Activated T-cell treated with anti-CD3 and anti-CD28 coated beads for 1 hour (primary cell): ENCODE measurements around the gene PTPRD.

Experiments
- DNase-seq: peaks from one replicate; pipeline ENCODE4 v3.0.0-alpha.2; 2020; ENCODE audit warnings: low read depth

PTPRD gene

GRCh38 chr9:8494571-8494970 is 2118.2 kb downstream of the PTPRD start:
- no peak for DNase-seq

DNA sequence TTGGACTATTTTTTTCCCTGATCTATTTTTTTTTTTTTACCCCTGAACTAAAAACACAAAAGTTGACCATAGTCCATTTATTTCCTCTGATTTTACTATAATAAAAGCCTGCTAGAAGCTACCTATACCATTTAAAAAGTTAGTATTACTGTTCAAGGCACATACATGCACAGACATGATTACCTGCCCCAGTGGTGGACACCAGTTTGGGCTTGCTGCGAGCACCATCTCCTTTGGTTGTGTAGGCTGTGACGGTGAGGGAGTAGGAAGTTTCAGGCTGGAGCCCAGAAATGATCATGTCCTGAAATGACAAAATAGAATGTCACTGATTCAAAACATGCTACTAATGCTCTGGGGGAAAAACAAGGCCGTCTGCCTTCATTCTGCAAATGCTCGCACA is 2120.1 kb downstream of the PTPRD start:
- DNase-seq, result no peak

GRCh38 chr9:8492024-8492423 is 2120.8 kb downstream of the PTPRD start:
- no peak for DNase-seq

- DNase-seq, result no peak
Measured at GRCh38 chr9:8491563-8491962, 2121.2 kb downstream of the PTPRD start.

DNA sequence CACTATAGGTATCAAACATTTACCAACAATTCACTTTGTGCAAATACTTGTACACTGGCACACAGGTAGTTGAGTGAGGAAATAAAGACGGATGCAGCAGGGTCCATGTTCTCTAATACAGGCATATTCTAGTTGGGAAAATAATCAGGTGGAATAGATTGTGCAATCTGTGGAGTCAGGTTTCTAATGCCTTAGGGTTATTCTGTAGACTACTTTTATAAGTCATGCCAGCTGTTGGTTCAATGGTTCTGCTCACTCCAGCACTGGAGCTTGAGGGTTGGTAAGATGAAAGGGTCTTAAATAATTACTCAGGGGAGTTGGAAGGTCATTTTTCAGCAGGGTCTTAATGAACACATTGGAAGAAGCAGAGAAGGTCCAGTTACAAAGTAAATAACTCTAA is 2123.0 kb downstream of the PTPRD start:
- DNase-seq, result no peak

DNA sequence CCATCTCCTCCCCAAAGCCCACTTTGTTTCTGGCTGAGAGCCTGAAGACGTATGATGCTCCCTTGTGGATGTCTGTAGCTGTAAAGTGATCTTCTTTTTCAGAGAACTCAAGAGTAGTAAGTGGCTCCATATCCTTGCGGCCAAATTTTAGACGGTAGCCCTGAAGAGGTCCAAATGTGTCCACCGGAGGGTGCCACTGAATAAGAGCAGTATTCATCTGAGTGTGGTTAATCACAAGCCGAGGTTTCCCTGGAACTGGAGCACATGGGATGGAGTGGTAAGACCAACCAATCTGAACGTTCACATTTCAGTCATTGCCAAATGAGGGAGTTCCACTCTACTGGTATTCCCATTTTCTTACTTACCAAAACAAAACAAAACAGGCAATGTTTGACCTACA is 2126.7 kb downstream of the PTPRD start:
- DNase-seq, result no peak

DNA sequence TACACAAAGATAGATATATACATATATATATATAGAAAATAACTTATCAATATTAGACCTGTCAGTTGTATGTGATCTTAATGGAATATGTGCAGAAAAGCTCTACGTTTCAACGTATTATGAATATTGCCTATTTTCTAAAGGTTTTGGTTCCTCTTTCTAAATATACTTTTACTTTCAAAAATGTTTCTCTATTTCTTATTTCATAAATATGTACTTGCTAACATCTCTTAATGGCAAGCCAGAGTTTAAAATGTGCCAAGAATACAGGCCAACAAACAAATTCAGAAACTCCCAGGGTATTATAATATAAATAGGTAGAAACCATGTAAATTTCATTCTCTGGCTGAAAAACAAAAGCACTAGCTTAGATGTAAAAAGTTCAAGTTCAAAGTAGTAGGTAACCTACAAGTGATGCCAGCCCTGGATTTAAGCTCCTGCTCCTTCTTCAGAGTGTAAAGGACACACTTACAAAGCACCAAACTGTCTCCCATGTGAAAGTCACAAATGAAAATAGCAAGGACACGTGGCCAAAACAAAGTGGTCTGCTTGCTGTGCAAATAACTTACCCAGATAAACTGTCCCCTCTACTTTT is 2128.1 kb downstream of the PTPRD start:
- DNase-seq, result no peak

GRCh38 chr9:8477450-8477849 is 2135.4 kb downstream of the PTPRD start:
- DNase-seq, result no peak

- no peak for DNase-seq
Measured at GRCh38 chr9:8474937-8475336, 2137.9 kb downstream of the PTPRD start.

DNA sequence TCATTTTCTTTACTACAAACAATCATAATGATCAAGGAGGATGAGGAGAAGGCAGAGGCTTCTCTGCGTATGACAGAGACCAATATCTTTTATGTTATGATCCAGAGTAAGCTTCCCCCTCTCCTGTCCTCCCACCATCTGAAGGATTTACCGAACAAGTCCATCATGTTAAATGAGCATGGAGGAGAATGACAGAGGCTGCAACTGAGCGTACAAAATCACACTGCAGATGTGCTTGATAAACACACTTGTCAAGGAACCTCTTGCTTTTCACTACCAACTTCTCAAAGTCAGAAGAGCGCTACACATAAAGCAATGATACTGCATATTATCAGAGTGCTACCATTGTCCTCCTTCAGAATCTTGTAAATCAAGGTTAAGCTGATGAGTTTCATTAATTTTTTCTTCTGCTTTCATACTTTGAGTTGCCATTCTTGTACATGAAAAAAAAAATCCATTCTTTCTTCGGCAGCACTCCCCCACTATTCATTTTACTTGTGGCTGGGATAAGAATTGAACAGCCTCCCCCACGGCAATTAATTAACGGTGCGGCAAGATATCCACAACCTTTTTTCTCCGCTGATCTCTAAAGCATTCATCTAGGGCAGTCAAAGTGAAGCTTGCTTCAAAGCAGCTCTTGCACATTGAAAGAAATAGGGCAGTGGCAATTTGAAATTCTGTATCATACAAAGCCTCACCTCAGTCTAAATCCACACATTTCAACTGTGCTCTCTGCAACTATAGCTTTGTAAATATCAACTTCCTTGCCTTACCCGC is 2139.4 kb downstream of the PTPRD start:
- DNase-seq, result no peak

- DNase-seq, result no peak
Measured at GRCh38 chr9:8468045-8468637, 2144.7 kb downstream of the PTPRD start.

GRCh38 chr9:8457816-8458215 is 2155.0 kb downstream of the PTPRD start:
- no peak for DNase-seq

DNA sequence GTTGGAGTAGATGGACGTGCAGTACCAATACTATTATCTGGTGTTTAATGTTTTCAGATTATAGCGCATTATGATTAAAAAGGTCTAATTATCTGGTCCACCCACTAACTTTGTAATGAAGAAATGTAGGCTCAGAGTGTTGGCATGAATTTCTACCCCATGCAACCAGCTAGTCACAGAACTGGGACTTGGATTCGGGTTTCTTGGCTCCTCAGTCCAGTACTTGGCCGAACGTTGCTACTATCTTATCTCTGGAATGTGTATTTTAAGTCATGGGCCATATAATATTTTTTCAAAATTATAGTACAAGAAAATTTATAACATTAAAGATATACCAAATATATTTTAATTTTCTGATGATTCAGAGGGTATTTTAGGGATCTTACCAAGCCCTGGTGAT is 2155.7 kb downstream of the PTPRD start:
- DNase-seq, result no peak

- no peak for DNase-seq
Measured at GRCh38 chr9:8456344-8456743, 2156.5 kb downstream of the PTPRD start.

GRCh38 chr9:8450810-8451545 is 2161.8 kb downstream of the PTPRD start:
- DNase-seq, result no peak

GRCh38 chr9:8448226-8448625 is 2164.6 kb downstream of the PTPRD start:
- no peak for DNase-seq

DNA sequence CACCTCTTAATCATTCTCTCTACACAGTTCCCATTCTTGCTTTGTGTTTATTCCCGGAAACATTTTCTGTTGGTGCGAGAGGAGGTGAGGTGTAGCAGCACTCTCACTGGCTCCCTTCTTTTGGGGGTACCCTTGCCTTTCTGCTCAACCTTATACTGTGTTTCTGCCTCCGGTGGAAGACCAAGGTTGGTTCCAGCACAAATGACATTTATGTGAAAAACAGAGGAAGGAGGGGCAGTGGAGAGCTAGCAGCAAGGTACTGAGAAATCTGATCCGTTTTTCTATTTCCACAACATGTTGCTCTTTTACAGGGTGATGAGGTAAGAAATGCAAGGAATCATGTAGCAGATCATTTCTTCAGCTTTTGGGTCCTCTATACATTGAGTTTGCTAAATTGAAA is 2165.2 kb downstream of the PTPRD start:
- no peak for DNase-seq

GRCh38 chr9:8437876-8438275 is 2174.9 kb downstream of the PTPRD start:
- no peak for DNase-seq

DNA sequence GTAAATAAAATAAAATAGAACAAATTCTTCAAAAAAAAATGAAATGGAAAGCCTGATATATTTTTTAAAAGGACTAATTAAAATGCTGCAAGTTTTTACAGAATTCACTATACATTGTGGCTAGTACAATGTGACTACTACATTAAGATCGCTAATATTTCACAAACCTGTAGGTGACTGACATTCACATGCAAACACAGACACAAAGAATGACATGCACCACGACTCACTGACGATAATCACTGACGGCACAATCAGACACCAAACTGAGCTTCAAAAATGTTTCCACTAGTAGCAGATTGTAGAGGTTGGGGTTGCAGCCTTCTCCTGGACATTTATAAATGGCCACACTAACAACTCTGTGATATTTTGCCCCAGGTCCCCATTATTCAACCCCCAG is 2175.5 kb downstream of the PTPRD start:
- no peak for DNase-seq

GRCh38 chr9:8436786-8437185 is 2176.0 kb downstream of the PTPRD start:
- DNase-seq, result no peak

GRCh38 chr9:8434621-8435020 is 2178.2 kb downstream of the PTPRD start:
- DNase-seq, result no peak

DNA sequence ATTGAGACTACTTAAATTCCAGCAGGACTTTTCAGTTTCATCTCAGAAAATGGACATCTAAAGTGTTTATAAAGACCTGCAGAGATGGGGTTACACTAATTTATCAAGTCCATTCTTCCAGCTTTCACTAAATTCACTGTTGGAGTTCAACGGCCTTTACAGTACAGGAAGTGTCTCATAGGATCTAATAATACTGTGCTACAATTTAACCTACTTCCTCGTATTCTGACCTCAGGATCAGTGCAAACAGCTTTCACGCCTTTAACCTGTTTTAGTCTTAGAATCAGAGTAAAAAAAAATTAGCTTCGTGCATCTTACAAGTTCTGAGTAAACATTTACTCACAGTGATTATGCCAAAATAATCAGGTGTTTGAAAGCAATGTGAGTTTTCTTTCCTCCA is 2180.6 kb downstream of the PTPRD start:
- DNase-seq, result no peak

GRCh38 chr9:8431505-8431904 is 2181.3 kb downstream of the PTPRD start:
- DNase-seq, result no peak
